Thyroid gland (tissue), 4 donors: Measurements from ENCODE around the gene GSG1L. TPM values are rescaled to one million over a fixed set of nuclear protein-coding genes. Genes with fewer than 3 reads are reported as not detected.

Experiments
- DNase-seq, 2 donors: peaks; one replicate each; pipeline ENCODE4 v3.0.0-alpha.2; 2019
- H3K27ac ChIP-seq, 3 donors: fragments of 200-600 bp; sonication (generic); 1 replicate in 2 of 3; 2 replicates in 1 of 3; pipeline ENCODE4 v1.5.1; 2016 to 2019; ENCODE audit warnings: mild to moderate bottlenecking in 1 of 3, moderate library complexity in 1 of 3
- H3K27me3 ChIP-seq: fragments of 200-600 bp; sonication (generic); one replicate; pipeline ENCODE4 v1.5.1; 2019
- H3K36me3 ChIP-seq, 2 donors: fragments of 200-600 bp; sonication (generic); one replicate each; pipeline ENCODE4 v1.5.1; 2016 to 2019
- H3K4me1 ChIP-seq, 2 donors: fragments of 200-600 bp; sonication (generic); one replicate each; pipeline ENCODE4 v1.5.1; 2017 to 2019
- H3K4me3 ChIP-seq, 3 donors: fragments of 200-600 bp; sonication (generic); replicated peaks in 1 of 3; 1 replicate in 2 of 3; 2 replicates in 1 of 3; pipeline ENCODE4 v1.5.1; 2016; ENCODE audit warnings: mild to moderate bottlenecking in 1 of 3
- H3K9me3 ChIP-seq: fragments of 200-600 bp; sonication (generic); one replicate; pipeline ENCODE4 v1.5.1; 2017
- POLR2A ChIP-seq, 2 donors: fragments of 450-650 bp; IDR thresholded peaks; one replicate each; pipeline ENCODE4 v1.6.1; 2017; ENCODE audit warnings: antibody characterized with exemption in 2 of 2, mild to moderate bottlenecking in 2 of 2, moderate library complexity in 1 of 2
- WGBS, 2 donors: methylation state at CpG; one replicate each; pipeline ENCODE4 v1.1.5; 2017; 5-methylcytosine and 5-hydroxymethylcytosine counted together
- intact Hi-C: fragments of 100-400 bp; cut with DNase I; formaldehyde crosslinking; loops from one replicate; pipeline ENCODE4 v1.15.1; 2023
- total RNA-seq, 4 donors: library from RNA; depleted of rRNA; stranded (reverse); fragments of >200 nt; gene quantifications; one replicate each; pipeline ENCODE4 v1.2.3, GENCODE V29; 2016
- TF ChIP-seq, protein P1 (sequence below), 6 experiments: fragments of 200-600 bp in 3 of 6; fragments of 450-650 bp in 3 of 6; sonication (generic) in 3 of 6; IDR thresholded peaks; one replicate each; pipeline ENCODE4 v1.5.1; 2016 to 2019; ENCODE audit warnings: antibody characterized with exemption in 6 of 6, mild to moderate bottlenecking in 2 of 6, inconsistent platforms in 1 of 6, moderate library complexity in 1 of 6

GSG1L gene
- total RNA-seq, 4 donors from 2014 or later, result not detected

DNA sequence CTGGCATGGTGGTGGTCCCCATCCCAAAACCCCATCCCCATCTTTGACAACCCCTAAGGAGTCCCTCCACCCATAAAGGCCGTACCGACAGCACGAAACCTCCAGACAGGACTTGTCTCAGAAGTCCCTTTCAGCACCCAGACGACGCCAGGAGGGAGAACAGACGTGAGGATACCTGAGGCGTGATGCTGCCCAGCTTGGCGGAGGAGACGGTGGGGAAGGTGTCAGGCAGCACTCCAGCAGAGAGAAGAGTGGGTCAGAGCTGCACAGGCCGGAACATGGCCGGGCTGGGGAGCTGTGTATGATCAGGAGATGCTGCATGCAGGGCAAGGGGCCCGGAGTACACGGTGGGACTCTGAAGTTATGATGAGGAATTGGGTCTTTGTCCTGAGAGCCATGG lies 244.2 kb downstream of the GSG1L start:
- Histone ChIP-seq H3K36me3 (no peaks in the 10 kb centered on the region), H3K27me3 (no peaks in the 10 kb centered on the region), H3K9me3 (no peaks in the 10 kb centered on the region), H3K4me1 (no peaks in the 10 kb centered on the region), H3K4me3 (no peak overlapping the region), H3K27ac (no peak overlapping the region)
- DNase-seq, result no peak
- intact Hi-C loops, result no loop called here
- TF ChIP-seq, protein P1, sequence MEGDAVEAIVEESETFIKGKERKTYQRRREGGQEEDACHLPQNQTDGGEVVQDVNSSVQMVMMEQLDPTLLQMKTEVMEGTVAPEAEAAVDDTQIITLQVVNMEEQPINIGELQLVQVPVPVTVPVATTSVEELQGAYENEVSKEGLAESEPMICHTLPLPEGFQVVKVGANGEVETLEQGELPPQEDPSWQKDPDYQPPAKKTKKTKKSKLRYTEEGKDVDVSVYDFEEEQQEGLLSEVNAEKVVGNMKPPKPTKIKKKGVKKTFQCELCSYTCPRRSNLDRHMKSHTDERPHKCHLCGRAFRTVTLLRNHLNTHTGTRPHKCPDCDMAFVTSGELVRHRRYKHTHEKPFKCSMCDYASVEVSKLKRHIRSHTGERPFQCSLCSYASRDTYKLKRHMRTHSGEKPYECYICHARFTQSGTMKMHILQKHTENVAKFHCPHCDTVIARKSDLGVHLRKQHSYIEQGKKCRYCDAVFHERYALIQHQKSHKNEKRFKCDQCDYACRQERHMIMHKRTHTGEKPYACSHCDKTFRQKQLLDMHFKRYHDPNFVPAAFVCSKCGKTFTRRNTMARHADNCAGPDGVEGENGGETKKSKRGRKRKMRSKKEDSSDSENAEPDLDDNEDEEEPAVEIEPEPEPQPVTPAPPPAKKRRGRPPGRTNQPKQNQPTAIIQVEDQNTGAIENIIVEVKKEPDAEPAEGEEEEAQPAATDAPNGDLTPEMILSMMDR (IDR thresholded peaks at IDR 0.05), result no peak
- TF ChIP-seq POLR2A (IDR thresholded peaks at IDR 0.05), result no peak
- 74 to 82% methylated on average over 13 of the region's 13 CpGs for WGBS, 2 donors

DNA sequence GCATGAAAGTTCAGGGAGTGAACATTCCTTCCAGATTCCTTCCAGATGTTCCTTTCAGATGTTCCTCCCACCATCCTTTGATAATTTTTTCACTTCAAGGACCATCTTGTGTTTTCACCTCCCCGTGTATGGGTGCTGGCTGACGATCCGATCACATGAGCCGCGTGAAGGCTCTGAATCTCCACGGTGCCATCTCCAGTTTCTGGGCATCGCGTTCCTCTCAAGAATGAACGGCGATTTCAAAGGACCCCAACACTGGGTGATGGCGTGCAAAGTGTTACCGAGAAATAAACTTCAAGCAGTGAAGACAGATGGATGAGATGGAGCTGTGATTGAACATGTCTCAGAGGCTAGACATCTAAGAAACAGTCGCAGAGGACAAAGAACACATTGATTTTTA lies 245.3 kb downstream of the GSG1L start:
- no peak for TF ChIP-seq POLR2A (IDR thresholded peaks at IDR 0.05)
- TF ChIP-seq, protein P1 (IDR thresholded peaks at IDR 0.05), result no peak
- no peak for DNase-seq
- intact Hi-C loops, result no loop called here
- no peak overlapping the region for H3K4me3 ChIP-seq
- H3K9me3 ChIP-seq, result no peaks in the 10 kb centered on the region
- 79 to 84% methylated on average over 13 of the region's 13 CpGs for WGBS, 2 donors
- no peaks in the 10 kb centered on the region for H3K36me3 ChIP-seq
- no peaks in the 10 kb centered on the region for H3K27me3 ChIP-seq
- no peak overlapping the region for H3K27ac ChIP-seq
- no peaks in the 10 kb centered on the region for H3K4me1 ChIP-seq

DNA sequence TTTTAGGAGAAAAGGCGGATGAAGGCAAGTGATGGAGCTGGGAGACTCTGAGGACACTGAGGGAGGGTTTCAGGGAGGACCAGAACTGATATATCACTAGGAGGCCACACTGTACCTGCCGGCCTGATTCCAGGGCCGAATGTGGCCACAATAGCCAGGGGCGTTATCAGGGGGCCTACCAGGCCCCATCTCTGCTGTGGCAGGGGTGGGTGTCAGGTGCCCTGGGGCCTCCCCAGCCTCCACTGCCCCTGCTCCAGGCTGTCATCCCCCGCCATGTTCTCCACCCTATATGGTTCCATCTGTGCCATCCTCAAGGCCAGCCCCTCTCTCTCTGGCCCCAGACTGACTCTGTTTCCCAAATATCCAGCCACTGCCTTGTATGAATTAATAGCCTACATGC lies 246.5 kb downstream of the GSG1L start:
- intact Hi-C loops, result no loop called here
- WGBS, 2 donors, result 74 to 89% methylated on average over 5 of the region's 5 CpGs
- Histone ChIP-seq H3K27me3 (no peaks in the 10 kb centered on the region), H3K27ac (no peak overlapping the region), H3K9me3 (no peaks in the 10 kb centered on the region), H3K36me3 (no peaks in the 10 kb centered on the region), H3K4me3 (no peak overlapping the region), H3K4me1 (no peaks in the 10 kb centered on the region)
- no peak for DNase-seq
- no peak for TF ChIP-seq POLR2A (IDR thresholded peaks at IDR 0.05)
- TF ChIP-seq, protein P1 (IDR thresholded peaks at IDR 0.05), result no peak

DNA sequence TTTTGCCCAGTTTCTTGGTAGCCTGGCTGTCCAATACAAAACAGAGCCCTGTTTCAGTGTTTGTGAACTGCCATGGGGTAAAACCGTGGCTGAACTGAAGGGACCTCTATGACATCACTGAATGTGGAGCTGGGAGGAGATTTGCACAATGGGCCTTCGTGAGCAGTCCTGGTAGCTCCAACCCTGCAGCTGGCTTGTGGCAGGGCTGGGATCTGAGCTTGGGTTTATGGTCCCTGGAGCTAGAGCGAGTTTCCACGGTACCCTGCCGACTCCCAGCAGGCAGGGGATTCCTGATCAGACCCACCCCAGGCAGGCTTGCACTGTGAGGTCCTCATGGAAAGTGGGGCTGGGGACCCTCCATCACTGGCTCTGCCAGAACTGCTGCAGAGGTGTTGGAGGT lies 247.0 kb downstream of the GSG1L start:
- 51 to 68% methylated on average over 5 of the region's 5 CpGs for WGBS, 2 donors
- TF ChIP-seq, protein P1 (IDR thresholded peaks at IDR 0.05), result no peak
- TF ChIP-seq POLR2A (IDR thresholded peaks at IDR 0.05), result no peak
- no peaks in the 10 kb centered on the region for H3K9me3 ChIP-seq
- no peaks in the 10 kb centered on the region for H3K36me3 ChIP-seq
- H3K4me1 ChIP-seq, result no peaks in the 10 kb centered on the region
- H3K4me3 ChIP-seq, result no peak overlapping the region
- no peaks in the 10 kb centered on the region for H3K27me3 ChIP-seq
- intact Hi-C loops, result no loop called here
- no peak for DNase-seq
- no peak overlapping the region for H3K27ac ChIP-seq

DNA sequence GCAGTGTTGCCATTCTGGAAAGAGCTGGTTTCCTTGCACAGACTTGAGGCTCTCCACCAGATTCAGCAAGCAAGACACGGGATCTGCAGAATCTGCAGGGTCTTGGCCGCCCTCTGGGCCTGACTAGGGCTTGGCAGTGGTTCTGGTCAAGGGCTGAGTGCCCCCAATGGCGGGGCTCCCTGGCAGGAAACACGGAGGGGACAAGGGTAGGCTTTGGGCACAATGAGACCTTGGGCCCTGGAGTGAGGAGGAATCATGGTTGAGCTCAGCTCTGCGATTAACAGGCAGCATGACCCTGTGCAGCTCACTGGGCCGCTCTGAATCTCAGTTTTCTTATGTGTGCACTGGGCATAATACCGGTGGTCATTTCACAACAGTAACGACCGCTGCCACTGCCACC lies 249.9 kb downstream of the GSG1L start:
- no peak for DNase-seq
- 84 to 96% methylated on average over 8 to 9 of the region's 9 CpGs for WGBS, 2 donors
- TF ChIP-seq POLR2A (IDR thresholded peaks at IDR 0.05), result no peak
- TF ChIP-seq, protein P1 (IDR thresholded peaks at IDR 0.05), result no peak
- Histone ChIP-seq H3K27ac (no peak overlapping the region), H3K4me3 (no peak overlapping the region), H3K36me3 (no peaks in the 10 kb centered on the region), H3K27me3 (no peaks in the 10 kb centered on the region), H3K9me3 (no peaks in the 10 kb centered on the region), H3K4me1 (no peaks in the 10 kb centered on the region)
- intact Hi-C loops, result no loop called here
